Peyer's patch (tissue), 4 donors: ENCODE results near the gene NPLOC4.

Experiments
- POLR2A ChIP-seq, 2 donors: fragments of 450-650 bp; IDR thresholded peaks; one replicate each; pipeline ENCODE4 v1.5.1; 2017; ENCODE audit warnings: antibody characterized with exemption in 2 of 2, mild to moderate bottlenecking in 2 of 2, moderate library complexity in 2 of 2
- TF ChIP-seq, protein P1 (sequence below), 6 experiments: fragments of 450-650 bp in 4 of 6; fragments of 200-600 bp in 2 of 6; sonication (generic) in 1 of 6; IDR thresholded peaks; one replicate each; pipeline ENCODE4 v1.5.1; 2017 to 2019; ENCODE audit warnings: antibody characterized with exemption in 6 of 6, mild to moderate bottlenecking in 3 of 6, moderate library complexity in 1 of 6

DNA sequence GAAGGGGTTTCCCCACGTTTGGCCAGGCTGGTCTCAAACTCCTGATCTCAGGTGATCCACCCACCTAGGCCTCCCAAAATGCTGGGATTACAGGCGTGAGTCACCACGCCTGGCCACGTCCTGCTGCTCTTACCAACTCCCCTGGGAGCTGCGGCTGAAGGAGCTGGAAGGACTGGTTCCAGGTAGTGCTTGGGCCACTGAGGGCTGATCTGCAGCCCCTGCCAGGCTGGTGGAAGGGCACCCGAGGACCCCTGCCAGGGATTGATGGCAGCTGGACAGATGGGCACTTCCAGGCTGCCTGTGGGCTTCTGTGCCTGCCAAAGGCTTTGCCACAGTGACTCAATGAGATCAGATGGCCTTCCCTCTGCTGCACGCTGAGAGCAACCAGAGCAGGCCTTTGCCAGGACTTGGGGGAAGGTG is 27.1 kb upstream of the NPLOC4 start:
- TF ChIP-seq, protein P1, sequence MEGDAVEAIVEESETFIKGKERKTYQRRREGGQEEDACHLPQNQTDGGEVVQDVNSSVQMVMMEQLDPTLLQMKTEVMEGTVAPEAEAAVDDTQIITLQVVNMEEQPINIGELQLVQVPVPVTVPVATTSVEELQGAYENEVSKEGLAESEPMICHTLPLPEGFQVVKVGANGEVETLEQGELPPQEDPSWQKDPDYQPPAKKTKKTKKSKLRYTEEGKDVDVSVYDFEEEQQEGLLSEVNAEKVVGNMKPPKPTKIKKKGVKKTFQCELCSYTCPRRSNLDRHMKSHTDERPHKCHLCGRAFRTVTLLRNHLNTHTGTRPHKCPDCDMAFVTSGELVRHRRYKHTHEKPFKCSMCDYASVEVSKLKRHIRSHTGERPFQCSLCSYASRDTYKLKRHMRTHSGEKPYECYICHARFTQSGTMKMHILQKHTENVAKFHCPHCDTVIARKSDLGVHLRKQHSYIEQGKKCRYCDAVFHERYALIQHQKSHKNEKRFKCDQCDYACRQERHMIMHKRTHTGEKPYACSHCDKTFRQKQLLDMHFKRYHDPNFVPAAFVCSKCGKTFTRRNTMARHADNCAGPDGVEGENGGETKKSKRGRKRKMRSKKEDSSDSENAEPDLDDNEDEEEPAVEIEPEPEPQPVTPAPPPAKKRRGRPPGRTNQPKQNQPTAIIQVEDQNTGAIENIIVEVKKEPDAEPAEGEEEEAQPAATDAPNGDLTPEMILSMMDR (IDR thresholded peaks at IDR 0.05): no peak
- no peak for TF ChIP-seq POLR2A (IDR thresholded peaks at IDR 0.05)
